Measurements from ENCODE around the gene LTA4H.

DNA sequence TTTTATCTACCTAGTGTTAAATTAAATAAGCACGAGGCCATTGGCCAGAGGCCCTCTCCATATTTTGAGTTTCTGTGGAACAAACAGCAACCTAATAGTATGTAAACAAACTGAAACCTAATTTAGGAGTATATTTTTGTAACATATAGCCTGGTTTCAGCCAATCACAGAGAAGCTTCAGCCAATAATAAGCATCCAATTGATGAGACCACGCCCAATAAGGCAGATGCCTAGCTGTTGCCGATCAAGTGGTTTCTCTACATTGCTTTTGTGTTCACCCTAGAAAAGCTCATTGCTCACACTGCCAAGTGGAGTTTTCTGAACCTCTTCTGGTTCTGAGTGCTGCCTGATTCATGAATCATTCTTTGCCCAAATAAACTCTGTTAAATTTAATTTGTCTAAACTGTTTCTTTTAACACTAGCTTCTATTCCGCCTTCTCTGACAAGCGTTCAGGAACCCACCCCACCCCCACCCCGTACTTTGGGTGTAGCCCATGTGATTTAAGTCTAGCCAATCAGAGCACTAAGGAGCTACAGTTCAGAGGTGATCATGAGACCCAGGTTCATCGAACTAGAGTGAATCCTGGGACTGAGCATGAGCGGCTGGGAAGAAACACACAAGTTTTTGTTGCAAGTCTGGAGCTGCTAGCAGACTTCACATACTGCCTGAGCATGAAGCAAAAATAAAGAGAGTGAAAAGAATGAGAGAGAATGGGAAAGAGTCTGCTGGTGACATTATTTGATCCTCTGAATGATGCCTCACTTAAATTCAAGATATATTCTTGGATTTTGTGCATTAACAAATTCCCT is 21.5 kb upstream of the LTA4H start:
- TF ChIP-seq, protein P1, sequence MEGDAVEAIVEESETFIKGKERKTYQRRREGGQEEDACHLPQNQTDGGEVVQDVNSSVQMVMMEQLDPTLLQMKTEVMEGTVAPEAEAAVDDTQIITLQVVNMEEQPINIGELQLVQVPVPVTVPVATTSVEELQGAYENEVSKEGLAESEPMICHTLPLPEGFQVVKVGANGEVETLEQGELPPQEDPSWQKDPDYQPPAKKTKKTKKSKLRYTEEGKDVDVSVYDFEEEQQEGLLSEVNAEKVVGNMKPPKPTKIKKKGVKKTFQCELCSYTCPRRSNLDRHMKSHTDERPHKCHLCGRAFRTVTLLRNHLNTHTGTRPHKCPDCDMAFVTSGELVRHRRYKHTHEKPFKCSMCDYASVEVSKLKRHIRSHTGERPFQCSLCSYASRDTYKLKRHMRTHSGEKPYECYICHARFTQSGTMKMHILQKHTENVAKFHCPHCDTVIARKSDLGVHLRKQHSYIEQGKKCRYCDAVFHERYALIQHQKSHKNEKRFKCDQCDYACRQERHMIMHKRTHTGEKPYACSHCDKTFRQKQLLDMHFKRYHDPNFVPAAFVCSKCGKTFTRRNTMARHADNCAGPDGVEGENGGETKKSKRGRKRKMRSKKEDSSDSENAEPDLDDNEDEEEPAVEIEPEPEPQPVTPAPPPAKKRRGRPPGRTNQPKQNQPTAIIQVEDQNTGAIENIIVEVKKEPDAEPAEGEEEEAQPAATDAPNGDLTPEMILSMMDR (conservative IDR thresholded peaks at IDR 0.05), result no peak
- no peak for TF ChIP-seq ZFX (IDR thresholded peaks at IDR 0.05)
